Erythroblast (primary cell): Measurements from ENCODE around the gene TMBIM4.
"Not testable (repeated sequence)": the region's sequence is repeated elsewhere in the genome, so short reads cannot be mapped to it uniquely, and the experiment has no call there.

Experiments used
- DNase-seq, 2 experiments: peaks; one replicate each; lab custom pipeline; 2025; lab: John Stamatoyannopoulos, UW
- GATA1 ChIP-seq: IDR thresholded peaks from 2 replicates; pipeline ENCODE4 v1.6.1; 2011; ENCODE audit warnings: low read depth, mild to moderate bottlenecking, control low read depth, low read length, moderate library complexity
- POLR2A ChIP-seq: IDR thresholded peaks from 2 replicates; pipeline ENCODE4 v1.6.1; 2011; ENCODE audit warnings: mild to moderate bottlenecking, low read length

TMBIM4 gene

DNA sequence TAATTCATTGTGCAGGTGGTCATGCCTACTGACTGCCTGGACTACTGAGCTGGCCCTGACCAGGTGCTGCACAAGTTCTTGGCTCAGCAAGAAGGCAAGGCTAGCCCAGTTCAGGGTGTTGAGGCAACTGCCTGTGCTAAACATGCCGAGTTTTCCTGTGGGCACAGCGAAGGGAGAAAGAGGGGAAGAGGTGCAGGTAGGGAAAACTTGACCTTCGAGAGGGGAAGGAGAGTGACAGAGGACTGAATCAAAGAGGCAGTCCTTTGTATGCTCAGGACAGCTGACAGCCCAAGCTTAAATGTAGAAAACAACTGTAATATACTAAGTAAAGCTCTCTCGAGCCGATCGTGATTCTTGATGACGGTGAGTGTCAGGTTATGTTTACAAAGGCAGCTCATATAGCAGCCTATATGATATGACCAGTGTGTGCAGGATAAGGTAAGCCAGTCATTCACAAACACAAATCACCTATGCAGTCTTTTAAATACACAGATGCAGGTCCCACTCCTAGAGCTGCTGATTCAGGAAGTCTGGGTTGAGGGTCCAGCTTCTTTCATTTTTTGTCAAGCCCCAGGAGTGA, 21.8 kb upstream of the TMBIM4 start:
- no peak for TF ChIP-seq GATA1
- TF ChIP-seq POLR2A = no peak
- DNase-seq = no peak

DNA sequence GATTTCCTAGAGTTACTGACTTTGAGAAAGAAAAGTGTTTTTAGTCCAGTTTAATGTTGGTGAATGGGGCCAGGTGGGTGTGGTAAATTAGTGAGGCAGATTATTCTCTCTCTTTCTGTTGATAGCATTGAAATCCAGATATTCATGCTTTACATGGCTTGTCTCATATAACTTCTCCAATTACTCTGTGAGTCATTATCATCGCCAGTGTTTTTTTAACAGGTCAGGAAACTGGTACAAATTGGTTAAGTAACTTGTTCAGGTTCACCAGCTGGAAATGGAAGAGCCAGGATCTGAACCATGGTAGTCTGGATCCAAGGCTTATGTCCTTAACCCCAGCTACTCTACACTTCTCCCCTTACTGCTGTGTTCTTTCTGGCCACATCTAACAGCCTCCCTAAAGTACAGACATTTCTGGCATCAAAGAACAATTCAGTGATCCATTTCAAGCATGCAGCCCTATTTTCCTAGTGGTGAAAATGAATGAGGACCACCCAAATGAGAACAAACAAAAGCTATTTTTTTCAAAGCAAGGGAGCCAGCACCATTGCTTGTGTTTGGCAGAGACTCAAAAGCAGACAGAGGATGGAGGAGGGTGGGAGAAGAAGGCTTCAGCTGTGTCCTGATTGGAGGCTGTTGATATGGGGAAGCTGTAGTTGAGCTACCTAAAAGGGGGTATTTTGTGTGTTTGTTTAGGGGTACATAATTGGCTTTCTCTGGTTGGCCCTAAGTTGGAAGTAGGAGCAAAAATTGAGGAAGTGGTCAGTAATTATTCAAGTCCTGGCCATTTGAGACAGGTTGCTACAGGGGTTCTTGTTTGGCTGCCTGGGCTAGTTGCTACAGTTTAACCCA, 20.9 kb upstream of the TMBIM4 start:
- DNase-seq = peak; percentile 25 to 26

DNA sequence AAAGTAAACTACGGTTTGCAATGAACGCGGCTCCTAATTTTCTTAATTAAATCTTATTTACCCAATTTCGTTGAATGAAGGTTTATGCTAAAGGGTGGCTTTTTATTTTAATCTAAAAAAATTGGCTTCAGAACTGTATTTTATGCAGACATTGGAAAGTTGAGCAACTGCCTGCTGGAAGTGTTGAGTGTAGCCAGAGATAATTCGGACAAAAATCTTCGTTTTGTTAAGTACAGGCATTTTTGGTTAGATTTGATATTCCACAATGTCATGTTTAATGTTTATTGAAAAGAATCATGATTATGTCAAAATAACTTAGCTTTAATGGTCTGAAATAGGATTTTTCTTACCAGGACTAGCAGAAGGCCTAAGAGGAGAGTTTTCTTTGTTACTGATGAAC, 20.1 kb upstream of the TMBIM4 start:
- DNase-seq = no peak
- TF ChIP-seq GATA1 (no peak), POLR2A (no peak)

More for the DNA sequence above, 20.9 kb upstream of the TMBIM4 start:
- TF ChIP-seq POLR2A (no peak), GATA1 (no peak)

DNA sequence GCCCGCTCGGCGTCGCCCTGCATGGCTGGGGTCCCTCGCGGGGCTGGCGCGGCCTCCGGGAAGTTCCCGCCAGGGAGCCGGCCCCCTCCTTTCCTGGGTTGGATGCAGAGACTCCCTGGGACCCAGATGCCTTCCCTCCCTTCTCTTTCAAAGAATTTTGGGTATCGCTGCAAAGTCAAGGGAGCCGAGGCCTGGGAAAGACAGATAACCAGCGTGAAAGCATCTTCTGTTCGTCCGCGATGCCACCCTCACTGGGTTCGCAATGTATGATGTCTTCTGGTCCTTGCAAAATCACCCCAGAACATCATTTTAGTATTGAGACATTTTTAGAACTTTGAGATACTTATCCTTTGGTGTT, 19.7 kb upstream of the TMBIM4 start:
- peak; percentile 80 to 87 for DNase-seq
- TF ChIP-seq GATA1 (no peak), POLR2A (peak; percentile 18)

DNA sequence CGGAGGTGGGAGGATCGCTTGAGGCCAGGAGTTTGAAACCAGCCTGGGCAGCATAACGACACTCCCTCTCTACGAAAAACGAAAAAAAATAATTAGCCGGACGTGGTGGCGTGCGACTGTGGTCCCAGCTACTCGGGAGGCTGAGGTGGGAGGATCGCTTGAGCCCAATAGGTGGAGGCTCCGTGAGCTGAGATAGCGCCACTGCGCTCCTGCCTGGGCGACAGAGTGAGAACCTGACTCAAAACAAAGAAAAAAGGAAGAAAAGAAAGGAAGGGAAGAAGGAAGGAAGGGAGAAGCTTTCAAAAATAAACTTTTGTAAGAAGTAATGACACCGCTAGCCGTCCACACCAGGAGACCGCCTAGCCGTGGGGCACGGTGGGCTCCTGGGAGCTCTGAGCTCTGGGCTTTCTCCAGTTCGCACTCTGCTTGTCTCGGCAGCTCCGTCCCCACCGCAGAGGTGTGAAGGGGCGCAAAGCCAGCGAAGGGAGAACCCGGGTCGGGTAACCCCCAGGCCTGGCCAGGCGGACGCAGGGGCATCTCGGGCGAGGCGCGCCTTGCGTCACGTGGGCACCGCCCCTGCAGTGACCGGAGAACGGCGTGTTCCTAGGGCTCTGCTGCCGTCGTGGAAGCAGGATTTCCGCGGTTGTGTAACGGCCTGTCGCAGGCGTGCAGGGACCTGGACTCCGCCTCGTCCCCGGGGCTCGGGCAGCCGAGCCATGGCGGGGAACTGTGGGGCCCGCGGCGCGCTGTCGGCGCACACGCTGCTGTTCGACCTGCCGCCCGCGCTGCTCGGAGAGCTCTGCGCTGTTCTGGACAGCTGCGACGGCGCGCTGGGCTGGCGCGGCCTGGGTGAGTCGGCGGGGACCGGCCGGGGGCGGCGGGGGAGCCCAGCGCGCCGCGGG, 19.0 kb upstream of the TMBIM4 start, which contains the start of gene IRAK3:
Gene IRAK3 (plus strand): TSS at position 631 of the 902 bp plus-strand sequence. CDS start 86 bp downstream, at position 717.
- peak; percentile 77 to 83 for DNase-seq
- no peak for TF ChIP-seq GATA1
- peak; percentile 53 for TF ChIP-seq POLR2A

DNA sequence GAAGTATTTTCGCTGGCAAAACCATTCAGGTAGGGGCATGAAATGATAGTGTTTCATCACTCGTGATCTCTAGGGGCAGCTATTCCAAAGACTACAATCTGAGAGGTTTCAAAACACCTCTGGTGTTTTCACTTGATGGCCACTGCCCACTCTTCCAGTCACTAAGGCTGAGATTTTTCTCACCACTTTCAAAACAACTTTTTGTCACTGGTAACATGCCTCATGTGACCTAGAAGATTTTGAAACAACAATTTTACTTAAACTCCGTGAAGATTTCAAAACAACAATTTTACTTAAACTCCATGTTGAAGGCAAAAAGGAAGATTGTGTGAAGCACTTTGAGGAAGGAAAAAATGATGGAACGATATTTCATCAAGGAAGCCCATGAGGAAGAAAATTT, 18.0 kb upstream of the TMBIM4 start:
- no peak for TF ChIP-seq GATA1
- no peak for TF ChIP-seq POLR2A
- no peak for DNase-seq

DNA sequence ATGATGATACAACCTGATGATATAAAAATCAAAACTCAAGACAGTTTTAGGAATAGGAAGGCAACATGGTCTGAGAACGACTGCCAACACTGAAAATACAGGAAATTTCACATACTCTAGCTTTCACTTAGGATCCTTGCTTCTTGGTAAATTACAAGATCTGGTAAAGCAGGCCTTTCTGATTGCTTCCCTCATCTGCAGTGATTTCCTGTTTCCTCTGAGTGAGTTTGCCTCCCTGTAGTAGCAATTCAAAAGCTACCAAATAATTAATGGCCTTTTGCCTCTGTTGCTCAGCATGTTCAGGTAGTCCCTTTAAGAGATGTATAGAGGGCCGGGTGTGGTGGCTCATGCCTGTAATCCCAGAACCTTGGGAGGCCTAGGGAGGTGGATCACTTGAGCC, 17.2 kb upstream of the TMBIM4 start:
- DNase-seq = no peak
- TF ChIP-seq GATA1 (no peak), POLR2A (no peak)

DNA sequence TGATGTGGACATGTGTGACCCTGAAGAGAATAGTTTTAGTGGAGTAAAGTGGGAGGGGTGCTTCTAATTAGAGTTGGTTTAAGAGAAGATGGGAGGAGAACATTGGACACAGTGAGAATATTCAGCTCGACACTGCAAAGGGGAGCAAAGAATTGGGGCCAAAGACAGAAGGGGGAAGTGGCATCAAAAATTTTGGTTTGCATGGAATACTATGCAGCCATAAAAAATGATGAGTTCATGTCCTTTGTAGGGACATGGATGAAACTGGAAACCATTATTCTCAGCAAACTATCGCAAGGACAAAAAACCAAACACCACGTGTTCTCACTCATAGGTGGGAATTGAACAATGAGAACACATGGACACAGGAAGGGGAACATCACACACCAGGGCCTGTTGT, 15.0 kb upstream of the TMBIM4 start:
- not testable (repeated sequence) for DNase-seq

DNA sequence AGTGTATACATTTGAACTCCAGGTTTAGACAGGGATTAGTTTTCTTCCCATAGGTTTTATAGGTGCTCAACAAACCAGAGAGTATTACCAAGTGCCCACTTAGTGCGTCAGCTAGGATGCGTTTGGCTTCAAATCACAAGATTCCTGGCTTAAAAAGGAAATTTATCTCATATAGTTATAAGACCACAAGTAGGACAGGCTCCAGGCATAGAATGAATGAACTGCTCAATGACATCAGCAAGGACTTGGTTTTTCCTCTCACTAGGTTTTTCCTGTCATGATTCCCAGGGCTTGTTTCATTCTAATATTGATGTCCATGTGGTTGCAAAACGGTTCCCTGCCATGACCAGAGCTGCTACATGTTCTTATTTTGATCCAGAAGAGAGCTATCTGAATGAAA, 13.2 kb upstream of the TMBIM4 start:
- no peak for DNase-seq
- TF ChIP-seq POLR2A (no peak), GATA1 (no peak)

DNA sequence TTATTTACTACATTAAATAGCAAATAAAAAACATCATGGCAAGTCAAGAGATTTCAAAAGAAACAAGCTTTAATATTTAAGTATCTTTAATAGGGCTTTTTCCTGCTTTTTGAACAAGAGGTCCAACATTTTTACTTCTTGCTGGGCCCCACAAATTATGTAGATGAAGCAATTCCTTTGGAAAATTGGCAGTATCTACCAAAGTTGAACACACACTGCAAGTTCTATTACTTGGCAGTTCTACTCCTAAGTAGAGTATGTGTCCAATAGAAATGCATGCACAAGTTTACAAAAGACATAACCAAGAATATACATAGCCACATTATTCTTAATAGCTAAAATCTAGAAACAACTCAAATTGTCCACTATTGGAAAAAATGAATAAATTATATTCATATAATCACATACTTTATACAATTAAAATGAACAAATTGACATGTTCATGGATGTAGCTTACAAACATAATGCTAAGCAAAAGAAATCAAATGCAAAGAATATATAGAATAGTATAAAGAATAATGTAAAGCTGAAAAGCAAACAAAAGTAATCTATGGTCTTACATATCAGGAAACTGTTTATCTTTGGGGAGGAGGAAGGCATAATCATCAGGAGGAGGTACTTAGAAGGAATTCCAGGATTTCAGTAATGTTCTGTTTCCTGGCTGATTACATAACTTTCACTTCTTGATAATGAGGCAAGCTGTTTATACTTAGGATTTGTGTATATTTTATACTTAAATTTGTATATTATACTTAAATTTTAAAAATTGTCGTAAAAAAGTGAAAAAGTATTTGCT, 6.5 kb upstream of the TMBIM4 start:
- TF ChIP-seq GATA1 (no peak), POLR2A (no peak)
- DNase-seq = no peak

DNA sequence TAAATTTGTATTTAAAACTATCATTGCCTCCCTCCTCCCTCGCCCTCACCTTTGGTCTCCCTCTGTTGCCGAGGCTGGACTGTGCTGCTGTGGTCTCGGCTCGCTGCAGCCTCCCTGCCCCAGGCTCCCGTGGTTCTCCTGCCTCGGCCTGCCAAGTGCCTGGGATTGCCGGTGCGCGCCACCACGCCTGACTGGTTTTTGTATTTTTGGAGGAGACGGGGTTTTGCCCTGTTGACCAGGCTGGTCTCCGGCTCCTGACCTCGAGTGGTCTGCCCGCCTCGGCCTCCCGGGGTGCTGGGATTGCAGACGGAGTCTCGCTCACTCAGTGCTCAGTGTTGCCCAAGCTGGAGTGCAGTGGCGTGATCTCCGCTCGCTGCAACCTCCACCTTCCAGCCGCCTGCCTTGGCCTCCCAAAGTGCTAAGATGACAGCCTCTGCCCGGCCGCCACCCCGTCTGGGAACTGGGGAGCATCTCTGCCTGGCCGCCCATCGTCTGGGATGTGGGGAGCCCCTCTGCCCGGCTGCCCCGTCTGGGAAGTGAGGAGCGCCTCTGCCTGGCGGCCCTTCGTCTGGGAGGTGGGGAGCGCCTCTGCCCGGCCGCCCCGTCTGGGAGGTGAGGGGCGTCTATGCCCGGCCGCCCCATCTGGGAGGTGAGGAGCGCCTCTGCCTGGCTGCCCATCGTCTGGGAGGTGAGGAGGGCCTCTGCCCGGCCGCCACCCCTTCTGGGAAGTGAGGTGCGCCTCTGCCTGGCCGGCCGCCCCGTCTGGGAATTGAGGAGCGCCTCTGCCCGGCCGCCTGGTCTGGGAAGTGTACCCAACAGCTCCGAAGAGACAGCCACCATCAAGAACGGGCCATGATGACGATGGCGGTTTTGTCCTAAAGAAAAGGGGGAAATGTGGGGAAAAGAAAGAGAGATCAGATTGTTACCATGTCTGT, 4.9 kb upstream of the TMBIM4 start:
- DNase-seq = peak in 1 of 2 experiments; percentile 6

DNA sequence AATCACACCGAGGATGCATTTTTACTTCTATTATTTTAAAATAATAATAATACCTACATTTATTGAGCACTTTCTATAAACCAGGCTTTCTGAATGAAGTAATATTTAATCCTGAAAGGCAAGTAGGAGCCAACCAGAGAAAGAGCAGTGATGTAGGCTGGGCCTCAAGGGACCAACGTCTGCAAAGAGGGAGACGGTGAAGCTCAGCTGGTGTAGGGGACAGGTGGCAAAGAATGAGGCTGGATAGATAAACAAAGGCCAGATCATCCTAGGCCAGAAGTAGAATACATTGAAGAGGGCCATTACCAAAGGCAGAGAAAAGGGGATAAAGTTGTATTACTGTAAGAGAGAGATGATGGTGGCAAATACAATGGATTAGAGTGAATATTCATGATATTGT, 810 bp upstream of the TMBIM4 start:
- TF ChIP-seq POLR2A (no peak), GATA1 (no peak)
- DNase-seq = no peak

DNA sequence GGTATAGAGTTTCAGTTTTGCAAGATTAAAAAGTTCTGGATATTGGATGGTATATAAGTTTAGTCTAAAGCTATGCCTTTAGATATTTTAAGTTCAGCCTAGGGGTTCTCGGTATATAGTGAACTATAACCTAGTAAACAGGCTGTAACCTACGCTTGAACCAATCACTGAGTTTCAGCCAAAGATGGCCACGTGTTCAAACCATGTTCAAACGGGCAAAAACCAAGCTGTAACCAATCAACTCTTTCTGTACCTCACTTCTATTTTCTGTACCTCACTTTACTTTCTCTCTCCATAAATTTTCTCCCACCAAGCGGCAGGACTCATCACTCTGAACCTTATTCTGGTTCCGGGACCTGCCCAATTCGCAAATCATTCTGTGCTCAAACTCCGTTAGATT, 1.4 kb downstream of the TMBIM4 start:
- peak; percentile 17 to 20 for DNase-seq
- TF ChIP-seq POLR2A = no peak
- no peak for TF ChIP-seq GATA1
